Suprapubic skin (tissue), 3 donors: ENCODE data around the gene LPO.

ENCODE experiments used
- CTCF ChIP-seq, 2 donors: fragments of 200-600 bp in 1 of 2; fragments of 450-650 bp in 1 of 2; sonication (generic) in 1 of 2; IDR thresholded peaks; one replicate each; pipeline ENCODE4 v1.5.1; 2016 to 2019; ENCODE audit warnings: antibody characterized with exemption in 2 of 2, mild to moderate bottlenecking in 1 of 2, moderate library complexity in 1 of 2
- EP300 ChIP-seq: sonication (generic); formaldehyde crosslinking; IDR thresholded peaks from one replicate; pipeline ENCODE4 v1.6.1; 2017; ENCODE audit warnings: antibody characterized with exemption
- POLR2A ChIP-seq, 2 donors: fragments of 450-650 bp; IDR thresholded peaks; one replicate each; pipeline ENCODE4 v1.6.1; 2017; ENCODE audit warnings: antibody characterized with exemption in 2 of 2, mild to moderate bottlenecking in 2 of 2, moderate library complexity in 2 of 2

DNA sequence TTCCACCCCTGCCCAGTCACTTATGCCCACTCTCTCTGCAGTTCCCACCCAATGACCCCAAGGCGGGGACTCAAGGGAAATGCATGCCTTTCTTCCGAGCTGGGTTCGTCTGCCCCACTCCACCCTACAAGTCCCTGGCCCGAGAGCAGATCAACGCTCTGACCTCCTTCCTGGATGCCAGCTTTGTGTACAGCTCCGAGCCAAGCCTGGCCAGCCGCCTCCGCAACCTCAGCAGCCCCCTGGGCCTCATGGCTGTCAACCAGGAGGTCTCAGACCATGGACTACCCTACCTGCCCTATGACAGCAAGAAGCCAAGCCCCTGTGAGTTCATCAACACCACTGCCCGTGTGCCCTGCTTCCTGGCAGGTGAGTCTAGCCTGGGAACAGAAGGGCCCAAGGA, 13.8 kb downstream of the LPO start:
- TF ChIP-seq CTCF (IDR thresholded peaks at IDR 0.05) (no peak), POLR2A (IDR thresholded peaks at IDR 0.05) (no peak), EP300 (no peak)
